ENCODE data around the gene XXYLT1.
"Not testable (repeated sequence)": the region's sequence is repeated elsewhere in the genome, so short reads cannot be mapped to it uniquely, and the experiment has no call there.

Gene XXYLT1

DNA sequence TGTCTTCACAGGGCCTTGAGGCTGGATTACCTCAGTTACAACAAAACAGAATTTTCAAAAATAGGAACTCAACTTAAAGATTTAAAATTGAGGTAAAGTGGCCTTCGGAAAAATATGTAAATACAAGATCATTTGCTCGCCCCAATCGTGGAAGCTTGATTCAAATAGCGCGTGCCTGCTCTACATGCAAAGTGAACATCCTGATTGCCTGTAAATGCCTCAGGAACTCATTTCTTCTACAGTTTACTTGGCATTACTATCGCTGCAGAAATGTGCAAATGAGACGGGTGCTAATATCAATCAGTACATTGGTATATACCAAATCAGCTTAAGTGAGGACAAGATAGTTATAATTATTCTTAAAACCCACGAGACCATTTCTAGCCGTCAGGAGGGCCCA is 159.2 kb downstream of the XXYLT1 start:
- no peak for DNase-seq (ENCODE audit: extremely low read depth, low read depth)
- TF ChIP-seq, protein P1, sequence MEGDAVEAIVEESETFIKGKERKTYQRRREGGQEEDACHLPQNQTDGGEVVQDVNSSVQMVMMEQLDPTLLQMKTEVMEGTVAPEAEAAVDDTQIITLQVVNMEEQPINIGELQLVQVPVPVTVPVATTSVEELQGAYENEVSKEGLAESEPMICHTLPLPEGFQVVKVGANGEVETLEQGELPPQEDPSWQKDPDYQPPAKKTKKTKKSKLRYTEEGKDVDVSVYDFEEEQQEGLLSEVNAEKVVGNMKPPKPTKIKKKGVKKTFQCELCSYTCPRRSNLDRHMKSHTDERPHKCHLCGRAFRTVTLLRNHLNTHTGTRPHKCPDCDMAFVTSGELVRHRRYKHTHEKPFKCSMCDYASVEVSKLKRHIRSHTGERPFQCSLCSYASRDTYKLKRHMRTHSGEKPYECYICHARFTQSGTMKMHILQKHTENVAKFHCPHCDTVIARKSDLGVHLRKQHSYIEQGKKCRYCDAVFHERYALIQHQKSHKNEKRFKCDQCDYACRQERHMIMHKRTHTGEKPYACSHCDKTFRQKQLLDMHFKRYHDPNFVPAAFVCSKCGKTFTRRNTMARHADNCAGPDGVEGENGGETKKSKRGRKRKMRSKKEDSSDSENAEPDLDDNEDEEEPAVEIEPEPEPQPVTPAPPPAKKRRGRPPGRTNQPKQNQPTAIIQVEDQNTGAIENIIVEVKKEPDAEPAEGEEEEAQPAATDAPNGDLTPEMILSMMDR (IDR thresholded peaks at IDR 0.05; ENCODE audit: low read depth, low read length, missing control alignments) = no peak
- H3K4me3 ChIP-seq (replicated peaks; ENCODE audit: low read depth, low read length) = no peak overlapping the region

DNA sequence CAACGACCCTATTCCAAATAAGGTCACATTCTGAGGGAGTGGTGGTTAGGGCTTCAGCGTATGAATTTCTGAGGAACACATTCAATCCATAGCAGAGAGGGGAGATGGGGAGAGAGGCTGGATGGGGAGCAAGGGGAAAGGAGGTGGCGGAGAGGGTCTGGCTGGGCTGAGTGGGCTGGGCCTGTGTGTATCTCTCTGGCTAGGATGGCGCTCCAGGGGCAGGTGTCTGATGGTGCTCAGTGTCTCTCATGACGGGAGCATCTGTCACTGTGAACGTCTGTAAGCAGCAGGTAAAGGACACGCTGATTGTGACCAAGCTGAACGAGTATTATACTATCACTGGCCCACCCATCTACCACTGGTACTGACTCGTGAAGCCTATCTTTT is 159.6 kb downstream of the XXYLT1 start:
- TF ChIP-seq, protein P1 (IDR thresholded peaks at IDR 0.05; ENCODE audit: low read depth, low read length, missing control alignments) = no peak
- H3K4me3 ChIP-seq (replicated peaks; ENCODE audit: low read depth, low read length) = no peak overlapping the region
- no peak for DNase-seq (ENCODE audit: extremely low read depth, low read depth)

DNA sequence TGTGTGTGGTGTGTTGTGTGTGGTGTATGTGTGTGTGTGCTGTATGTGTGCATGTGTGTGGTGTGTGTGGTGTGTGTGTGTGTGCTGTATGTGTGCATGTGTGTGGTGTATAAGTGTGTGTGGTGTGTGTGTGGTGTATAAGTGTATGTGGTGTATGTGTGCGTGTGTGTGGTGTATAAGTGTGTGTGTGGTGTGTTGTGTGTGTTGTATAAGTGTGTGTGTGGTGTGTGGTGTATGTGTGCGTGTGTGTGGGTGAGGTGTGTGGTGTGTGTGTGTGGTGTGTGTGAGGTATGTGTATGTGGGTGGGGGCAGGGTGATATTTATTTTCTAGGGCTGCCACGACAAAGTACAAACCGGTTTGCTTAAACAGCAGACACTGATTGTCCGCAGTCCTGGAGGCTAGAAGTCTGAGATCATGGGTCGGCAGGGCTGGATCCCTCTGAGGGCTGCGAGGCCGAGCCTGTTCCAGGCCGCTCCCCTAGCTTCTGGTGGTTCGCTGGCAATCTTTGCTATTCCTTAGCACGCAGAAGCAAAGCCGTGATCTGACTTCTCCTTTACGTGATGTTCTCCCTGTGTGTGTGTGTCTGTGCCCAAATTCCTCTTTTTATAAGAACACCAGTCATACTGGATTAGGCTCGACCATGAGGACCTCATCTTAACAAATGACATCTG is 160.2 kb downstream of the XXYLT1 start:
- TF ChIP-seq, protein P1 (IDR thresholded peaks at IDR 0.05; ENCODE audit: low read depth, low read length, missing control alignments) = no peak
- no peak for DNase-seq (ENCODE audit: extremely low read depth, low read depth)
- H3K4me3 ChIP-seq (replicated peaks; ENCODE audit: low read depth, low read length) = no peak overlapping the region

DNA sequence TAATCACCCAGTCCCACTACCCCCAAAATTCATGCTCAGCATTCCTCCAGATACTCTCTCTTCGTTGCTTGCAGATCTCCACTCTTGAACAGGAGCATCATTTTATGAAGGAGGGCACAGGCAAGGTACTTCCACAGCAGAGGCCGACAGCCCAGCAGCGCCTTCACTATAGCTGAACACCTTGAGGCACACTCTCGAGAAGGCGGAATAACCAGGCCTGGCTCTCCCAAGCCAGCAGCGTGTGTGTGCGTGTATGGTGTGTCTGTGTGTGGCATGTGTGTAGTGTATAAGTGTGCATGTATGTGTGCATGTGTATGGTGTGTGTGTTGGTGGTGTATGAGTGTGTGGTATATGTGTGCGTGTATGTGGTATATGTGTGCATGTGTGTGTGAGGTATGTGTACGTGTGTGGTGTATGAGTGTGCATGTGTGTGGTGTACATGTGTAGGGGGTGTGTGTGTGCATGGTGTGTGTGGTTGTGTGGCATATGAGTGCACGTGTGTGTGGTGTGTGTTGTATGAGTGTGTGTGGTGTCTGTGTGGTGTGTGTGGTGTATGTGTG is 161.8 kb downstream of the XXYLT1 start:
- H3K4me3 ChIP-seq (replicated peaks; ENCODE audit: low read depth, low read length) = no peak overlapping the region
- DNase-seq (ENCODE audit: extremely low read depth, low read depth) = no peak
- TF ChIP-seq, protein P1 (IDR thresholded peaks at IDR 0.05; ENCODE audit: low read depth, low read length, missing control alignments) = no peak

DNA sequence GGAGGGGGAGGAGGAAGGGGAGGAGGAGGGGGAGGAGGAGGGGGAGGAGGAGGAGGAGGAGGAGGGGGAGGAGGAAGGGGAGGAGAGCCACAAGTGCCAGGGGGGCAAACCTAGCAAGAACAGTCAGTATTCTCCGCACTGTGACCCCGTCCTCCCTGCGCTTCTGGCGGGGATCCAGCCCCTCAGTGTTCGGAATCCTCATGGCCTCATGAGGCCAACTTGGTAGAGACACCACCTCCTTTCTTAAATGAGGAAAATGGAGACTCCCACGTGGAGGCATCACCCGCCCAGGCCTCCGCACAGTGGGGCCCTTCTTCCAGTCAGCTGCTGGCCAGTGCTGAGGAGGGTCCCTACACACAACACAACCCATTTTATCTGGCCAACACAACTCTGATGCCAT is 163.4 kb downstream of the XXYLT1 start:
- no peak overlapping the region for H3K4me3 ChIP-seq (replicated peaks; ENCODE audit: low read depth, low read length)
- TF ChIP-seq, protein P1 (IDR thresholded peaks at IDR 0.05; ENCODE audit: low read depth, low read length, missing control alignments) = no peak
- no peak for DNase-seq (ENCODE audit: extremely low read depth, low read depth)

DNA sequence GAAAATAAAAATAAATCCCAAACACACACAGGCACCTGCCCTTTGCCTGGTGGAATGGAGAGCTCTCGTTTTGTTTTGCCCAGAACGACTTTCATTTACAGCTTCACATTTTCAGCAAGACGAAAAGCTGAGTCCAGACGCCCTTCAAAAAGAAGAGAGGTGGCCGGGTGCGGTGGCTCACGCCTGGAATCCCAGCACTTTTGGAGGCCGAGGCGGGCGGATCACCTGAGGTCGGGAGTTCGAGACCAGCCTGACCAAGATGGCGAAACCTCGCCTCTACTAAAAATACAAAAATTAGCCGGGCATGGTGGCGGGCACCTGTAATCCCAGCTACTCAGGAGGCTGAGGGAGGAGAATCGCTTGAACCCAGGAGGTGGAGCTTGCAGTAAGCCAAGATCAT is 163.9 kb downstream of the XXYLT1 start:
- H3K4me3 ChIP-seq (replicated peaks; ENCODE audit: low read depth, low read length); DNase-seq (ENCODE audit: extremely low read depth, low read depth): not testable (repeated sequence)

DNA sequence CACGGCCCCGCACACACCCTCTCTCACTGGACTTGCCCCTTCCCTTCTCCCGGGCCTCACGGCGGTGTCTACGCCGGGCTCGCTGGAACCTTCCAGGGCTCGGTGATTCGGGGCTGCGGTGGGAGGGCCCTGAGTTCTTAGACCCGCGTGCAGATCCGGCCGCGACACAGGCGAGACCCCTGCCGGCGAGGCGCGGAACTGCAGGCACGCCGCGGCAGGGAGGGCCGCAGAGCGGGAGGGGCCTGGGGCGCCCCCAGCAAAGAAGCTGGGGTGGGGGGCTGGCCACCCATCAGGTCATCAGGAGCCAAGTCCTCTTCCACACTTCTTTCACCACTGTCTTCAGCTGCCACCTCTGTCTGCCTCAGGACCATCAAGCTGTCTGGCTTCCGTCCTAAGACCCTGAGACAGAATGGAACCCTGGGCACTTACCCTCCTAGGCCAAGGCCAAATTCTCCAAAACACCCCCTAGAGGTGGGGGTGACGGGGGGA is 164.5 kb downstream of the XXYLT1 start:
- TF ChIP-seq, protein P1 (IDR thresholded peaks at IDR 0.05; ENCODE audit: low read depth, low read length, missing control alignments) = peak; percentile 98
- DNase-seq (ENCODE audit: extremely low read depth, low read depth) = no peak
- H3K4me3 ChIP-seq (replicated peaks; ENCODE audit: low read depth, low read length) = no peak overlapping the region

Data from HFF-Myc (cell line).